Endodermal cell (in vitro differentiated cells): ENCODE measurements around the gene PCBP2. TPM values are rescaled to one million over a fixed set of nuclear protein-coding genes. Genes with fewer than 3 reads are reported as not detected.

Source experiments
- DNase-seq: peaks from one replicate; pipeline ENCODE4 v3.0.0-alpha.2; 2017
- H3K27ac ChIP-seq: 2 replicates; pipeline ENCODE4 v1.5.1; 2013; ENCODE audit warnings: mild to moderate bottlenecking, low read depth, low read length, moderate library complexity
- H3K27me3 ChIP-seq: 2 replicates; pipeline ENCODE4 v1.6.1; 2013; ENCODE audit warnings: mild to moderate bottlenecking, low read length, moderate library complexity; ENCODE audit not compliant: insufficient read depth, control insufficient read depth, poor library complexity, severe bottlenecking
- H3K36me3 ChIP-seq: 2 replicates; pipeline ENCODE4 v1.7.0; 2013; ENCODE audit warnings: mild to moderate bottlenecking, low read length, moderate library complexity; ENCODE audit not compliant: control insufficient read depth, insufficient read depth
- H3K4me1 ChIP-seq: one replicate; pipeline ENCODE4 v1.7.0; 2013; ENCODE audit warnings: low read length; ENCODE audit not compliant: control insufficient read depth, insufficient read depth
- H3K4me3 ChIP-seq: 2 replicates; pipeline ENCODE4 v1.5.1; 2013; ENCODE audit warnings: mild to moderate bottlenecking, low read length, moderate library complexity
- H3K9ac ChIP-seq: 2 replicates; pipeline ENCODE4 v1.6.1; 2013; ENCODE audit warnings: mild to moderate bottlenecking, low read length, moderate library complexity; ENCODE audit not compliant: poor library complexity, severe bottlenecking; ENCODE audit errors: extremely low read depth
- H3K9me3 ChIP-seq: 2 replicates; pipeline ENCODE4 v1.6.1; 2013; ENCODE audit warnings: mild to moderate bottlenecking, low read length, moderate library complexity; ENCODE audit not compliant: control insufficient read depth
- H3K27ac Mint-ChIP-seq: 2 replicates; pipeline ENCODE4 v1.8.0; 2020; ENCODE audit warnings: mixed read lengths
- H3K27me3 Mint-ChIP-seq: 2 replicates; pipeline ENCODE4 v1.8.0; 2021; ENCODE audit warnings: mild to moderate bottlenecking, mixed read lengths; ENCODE audit not compliant: insufficient read depth
- H3K36me3 Mint-ChIP-seq: 2 replicates; pipeline ENCODE4 v1.8.0; 2020; ENCODE audit warnings: low read depth, mixed read lengths
- H3K4me1 Mint-ChIP-seq: 2 replicates; pipeline ENCODE4 v1.8.0; 2020; ENCODE audit warnings: mixed read lengths
- H3K4me3 Mint-ChIP-seq: 2 replicates; pipeline ENCODE4 v1.8.0; 2020; ENCODE audit warnings: mild to moderate bottlenecking, moderate library complexity, mixed read lengths
- H3K9me3 Mint-ChIP-seq: 2 replicates; pipeline ENCODE4 v1.8.0; 2020; ENCODE audit warnings: mild to moderate bottlenecking, mixed read lengths
- CTCF ChIP-seq: fragments of 200-600 bp; sonication (generic); conservative IDR thresholded peaks from 2 replicates; pipeline ENCODE4 v1.5.0; 2021; ENCODE audit warnings: antibody characterized with exemption, mild to moderate bottlenecking
- WGBS, 2 experiments: methylation state at CpG; one replicate each; pipeline versions ENCODE4 v1.1.5 to v1.1.7; 2013; ENCODE audit warnings: missing lambda C conversion rate in 2 of 2, mixed read lengths in 1 of 2; ENCODE audit not compliant: insufficient coverage in 1 of 2, insufficient read length in 1 of 2; 5-methylcytosine and 5-hydroxymethylcytosine counted together
- total RNA-seq, 2 donors: library from RNA; stranded (reverse); fragmentation: NEBNext Ultra II Directional in 1 of 2; extraction: Animal tissue kit (Norgen Biotek cat#: 25700) in 1 of 2; gene quantifications; 2 replicates in 1 of 2; 3 replicates in 1 of 2; pipeline ENCODE4 v1.2.1, GENCODE V29; 2021

Gene PCBP2
- total RNA-seq, 2 donors from 2014 or later = 1,281 to 1,338 TPM

- H3K4me3 Mint-ChIP-seq = no peak overlapping the region
- no peak for DNase-seq
- 91 to 94% methylated on average over 4 to 6 of the region's 6 CpGs for WGBS, 2 experiments
- Histone ChIP-seq H3K36me3 (peaks cover 91% of the 10 kb centered on the region), H3K27ac (no peak overlapping the region), H3K4me3 (peak overlapping the region; percentile 19), H3K4me1 (peaks cover 11% of the 10 kb centered on the region), H3K9ac (no peak overlapping the region), H3K9me3 (no peaks in the 10 kb centered on the region), H3K27me3 (no peaks in the 10 kb centered on the region)
- H3K9me3 Mint-ChIP-seq = no peaks in the 10 kb centered on the region
- H3K36me3 Mint-ChIP-seq = peaks cover 79% of the 10 kb centered on the region
- no peak for TF ChIP-seq CTCF
- no peaks in the 10 kb centered on the region for H3K27me3 Mint-ChIP-seq
- peaks cover 53% of the 10 kb centered on the region for H3K4me1 Mint-ChIP-seq
- peak overlapping the region; percentile 78 for H3K27ac Mint-ChIP-seq
These were observed 4.9 kb downstream of the PCBP2 start for GRCh38 chr12:53456654-53457366.

- H3K4me1 Mint-ChIP-seq = peaks cover 64% of the 10 kb centered on the region
- Histone ChIP-seq H3K4me3 (no peak overlapping the region), H3K27ac (no peak overlapping the region), H3K9ac (no peak overlapping the region), H3K36me3 (peaks cover 99% of the 10 kb centered on the region), H3K27me3 (no peaks in the 10 kb centered on the region), H3K4me1 (peaks cover 12% of the 10 kb centered on the region), H3K9me3 (no peaks in the 10 kb centered on the region)
- WGBS, 2 experiments = 94 to 96% methylated on average over 2 to 4 of the region's 4 CpGs
- H3K27me3 Mint-ChIP-seq = no peaks in the 10 kb centered on the region
- no peak overlapping the region for H3K4me3 Mint-ChIP-seq
- no peak overlapping the region for H3K27ac Mint-ChIP-seq
- DNase-seq = peak; percentile 44
- H3K36me3 Mint-ChIP-seq = peaks cover 85% of the 10 kb centered on the region
- no peak for TF ChIP-seq CTCF
- no peaks in the 10 kb centered on the region for H3K9me3 Mint-ChIP-seq
These were observed 7.2 kb downstream of the PCBP2 start for GRCh38 chr12:53459097-53459496.

DNA sequence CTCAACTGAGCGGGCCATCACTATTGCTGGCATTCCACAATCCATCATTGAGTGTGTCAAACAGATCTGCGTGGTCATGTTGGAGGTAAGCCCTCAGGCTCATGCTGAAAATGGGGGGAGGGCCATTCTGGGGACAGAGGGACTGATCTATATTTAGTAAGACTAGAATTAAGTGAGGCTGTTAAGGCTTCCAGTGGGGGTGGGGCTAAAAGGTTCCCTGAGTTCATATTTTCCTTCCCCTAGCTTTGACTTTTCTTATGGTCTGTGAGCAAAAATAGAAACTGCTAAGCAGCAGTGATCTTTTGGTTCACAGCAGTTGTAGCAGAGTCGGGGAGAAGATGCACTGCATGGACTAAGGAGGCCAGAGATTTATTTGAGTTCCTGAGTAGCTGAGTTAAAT lies 9.2 kb downstream of the PCBP2 start:
- no peaks in the 10 kb centered on the region for H3K27me3 ChIP-seq
- peak overlapping the region; percentile 27 for H3K27ac Mint-ChIP-seq
- no peaks in the 10 kb centered on the region for H3K27me3 Mint-ChIP-seq
- peaks cover 98% of the 10 kb centered on the region for H3K36me3 ChIP-seq
- no peaks in the 10 kb centered on the region for H3K9me3 ChIP-seq
- no peak overlapping the region for H3K9ac ChIP-seq
- H3K9me3 Mint-ChIP-seq = no peaks in the 10 kb centered on the region
- peaks cover 85% of the 10 kb centered on the region for H3K36me3 Mint-ChIP-seq
- no peak for TF ChIP-seq CTCF
- H3K4me1 Mint-ChIP-seq = peaks cover 66% of the 10 kb centered on the region
- H3K4me1 ChIP-seq = peaks cover 19% of the 10 kb centered on the region
- H3K4me3 Mint-ChIP-seq = peak overlapping the region; percentile 22
- H3K27ac ChIP-seq = no peak overlapping the region
- WGBS, 2 experiments = 92 to 94% methylated on average over 3 of the region's 3 CpGs
- peak; percentile 47 for DNase-seq
- H3K4me3 ChIP-seq = no peak overlapping the region
